Right atrium auricular region (tissue), 2 donors: ENCODE measurements around the gene SH2D1B. TPM values are rescaled to one million over a fixed set of nuclear protein-coding genes. Genes with fewer than 3 reads are reported as not detected.

Experiments used
- DNase-seq: peaks from one replicate; pipeline ENCODE4 v3.0.0-alpha.2; 2019; ENCODE audit warnings: low spot score
- H3K27ac ChIP-seq, 2 donors: fragments of 200-600 bp; sonication (generic); 1 replicate in 1 of 2; 2 replicates in 1 of 2; pipeline ENCODE4 v1.5.1; 2016 to 2019
- H3K27me3 ChIP-seq, 2 donors: fragments of 200-600 bp; sonication (generic); one replicate each; pipeline versions ENCODE4 v1.5.1 to v1.6.0; 2017 to 2019
- H3K36me3 ChIP-seq: fragments of 200-600 bp; sonication (generic); one replicate; pipeline ENCODE4 v1.5.1; 2016
- H3K4me1 ChIP-seq, 2 donors: fragments of 200-600 bp; sonication (generic); one replicate each; pipeline versions ENCODE4 v1.5.1 to v1.6.0; 2017 to 2019
- H3K4me3 ChIP-seq, 2 donors: fragments of 200-600 bp; sonication (generic); 1 replicate in 1 of 2; 2 replicates in 1 of 2; pipeline ENCODE4 v1.5.1; 2017 to 2019; ENCODE audit warnings: mild to moderate bottlenecking in 1 of 2, moderate library complexity in 1 of 2
- H3K9me3 ChIP-seq, 2 donors: fragments of 200-600 bp; sonication (generic); one replicate each; pipeline ENCODE4 v1.5.1; 2019
- total RNA-seq, 2 donors: library from RNA; depleted of rRNA; stranded (reverse); fragments of >200 nt; gene quantifications; one replicate each; pipeline ENCODE4 v1.1.0, GENCODE V29; 2016
- TF ChIP-seq, protein P1 (sequence below), 2 donors: fragments of 200-600 bp; sonication (generic); IDR thresholded peaks; one replicate each; pipeline ENCODE4 v1.5.1; 2019; ENCODE audit warnings: antibody characterized with exemption in 2 of 2

SH2D1B gene
- total RNA-seq, 2 donors from 2014 or later = 0.16 TPM; not detected in 1

DNA sequence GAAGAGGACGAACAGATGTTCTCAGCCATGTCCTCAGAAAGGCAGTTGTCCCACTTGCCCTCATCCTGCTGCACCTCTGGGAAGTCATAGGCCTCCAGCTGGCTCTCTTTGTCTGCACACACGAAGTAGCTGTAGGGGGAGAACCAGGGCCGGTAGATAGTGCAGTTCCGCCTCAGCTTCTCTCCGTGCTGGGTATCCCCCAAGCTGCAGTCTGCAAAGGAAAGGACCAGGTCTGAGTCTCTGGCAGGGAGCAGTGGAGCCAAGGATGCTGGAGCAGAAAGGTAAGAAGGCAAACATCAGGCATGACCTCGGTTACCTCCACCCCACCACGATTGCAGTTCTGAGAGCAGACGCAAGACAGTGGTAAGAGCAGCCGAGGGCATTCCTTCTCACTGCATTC, 37.5 kb downstream of the SH2D1B start:
- no peak for DNase-seq
- no peaks in the 10 kb centered on the region for H3K4me1 ChIP-seq
- H3K9me3 ChIP-seq = no peaks in the 10 kb centered on the region
- H3K36me3 ChIP-seq = no peaks in the 10 kb centered on the region
- H3K4me3 ChIP-seq = no peak overlapping the region
- no peak overlapping the region for H3K27ac ChIP-seq
- TF ChIP-seq, protein P1, sequence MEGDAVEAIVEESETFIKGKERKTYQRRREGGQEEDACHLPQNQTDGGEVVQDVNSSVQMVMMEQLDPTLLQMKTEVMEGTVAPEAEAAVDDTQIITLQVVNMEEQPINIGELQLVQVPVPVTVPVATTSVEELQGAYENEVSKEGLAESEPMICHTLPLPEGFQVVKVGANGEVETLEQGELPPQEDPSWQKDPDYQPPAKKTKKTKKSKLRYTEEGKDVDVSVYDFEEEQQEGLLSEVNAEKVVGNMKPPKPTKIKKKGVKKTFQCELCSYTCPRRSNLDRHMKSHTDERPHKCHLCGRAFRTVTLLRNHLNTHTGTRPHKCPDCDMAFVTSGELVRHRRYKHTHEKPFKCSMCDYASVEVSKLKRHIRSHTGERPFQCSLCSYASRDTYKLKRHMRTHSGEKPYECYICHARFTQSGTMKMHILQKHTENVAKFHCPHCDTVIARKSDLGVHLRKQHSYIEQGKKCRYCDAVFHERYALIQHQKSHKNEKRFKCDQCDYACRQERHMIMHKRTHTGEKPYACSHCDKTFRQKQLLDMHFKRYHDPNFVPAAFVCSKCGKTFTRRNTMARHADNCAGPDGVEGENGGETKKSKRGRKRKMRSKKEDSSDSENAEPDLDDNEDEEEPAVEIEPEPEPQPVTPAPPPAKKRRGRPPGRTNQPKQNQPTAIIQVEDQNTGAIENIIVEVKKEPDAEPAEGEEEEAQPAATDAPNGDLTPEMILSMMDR (IDR thresholded peaks at IDR 0.05) = no peak
- no peaks in the 10 kb centered on the region for H3K27me3 ChIP-seq

DNA sequence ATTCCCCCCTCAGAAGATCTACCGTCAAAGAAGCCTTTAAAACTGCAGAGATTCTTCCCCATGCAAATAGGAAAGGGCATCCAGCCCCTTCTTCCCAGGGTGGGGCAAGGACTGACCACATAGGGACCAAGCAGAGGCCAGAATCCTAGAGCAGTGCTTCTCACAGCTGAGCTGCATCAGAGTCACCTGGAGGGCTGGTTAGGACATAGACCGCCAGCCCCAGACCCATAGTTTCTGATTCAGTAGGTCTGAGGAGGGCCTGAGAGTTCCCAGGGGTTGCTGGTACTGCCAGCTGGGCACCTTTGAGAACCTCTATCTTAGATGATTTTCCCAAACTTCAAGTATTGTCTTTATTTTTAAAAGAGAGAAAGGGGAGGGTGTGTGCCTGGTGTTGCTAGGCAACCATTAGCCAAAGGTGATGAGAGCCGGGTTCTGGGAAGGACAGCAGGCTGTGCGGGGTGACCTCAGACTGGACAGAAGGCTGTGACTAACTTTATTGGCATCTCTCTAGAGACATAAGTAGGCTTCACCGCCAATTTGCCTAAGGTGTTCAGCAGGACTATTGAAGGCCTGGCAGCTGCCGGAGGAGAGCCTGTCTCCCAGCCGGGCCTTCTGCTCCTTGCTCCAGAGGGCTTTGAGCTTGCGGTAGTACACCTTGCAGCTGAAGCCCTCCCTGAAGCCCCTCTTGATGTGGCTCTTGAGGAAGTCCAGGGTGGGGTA, 38.2 kb downstream of the SH2D1B start:
- Histone ChIP-seq H3K27ac (no peak overlapping the region), H3K27me3 (no peaks in the 10 kb centered on the region), H3K36me3 (no peaks in the 10 kb centered on the region), H3K4me1 (no peaks in the 10 kb centered on the region), H3K4me3 (no peak overlapping the region), H3K9me3 (no peaks in the 10 kb centered on the region)
- TF ChIP-seq, protein P1 (IDR thresholded peaks at IDR 0.05) = no peak
- DNase-seq = no peak

GRCh38 chr1:162373072-162373427, 38.9 kb downstream of the SH2D1B start:
- no peak overlapping the region for H3K4me3 ChIP-seq
- H3K9me3 ChIP-seq = no peaks in the 10 kb centered on the region
- H3K36me3 ChIP-seq = no peaks in the 10 kb centered on the region
- TF ChIP-seq, protein P1 (IDR thresholded peaks at IDR 0.05) = no peak
- no peaks in the 10 kb centered on the region for H3K27me3 ChIP-seq
- no peak for DNase-seq
- no peak overlapping the region for H3K27ac ChIP-seq
- no peaks in the 10 kb centered on the region for H3K4me1 ChIP-seq

DNA sequence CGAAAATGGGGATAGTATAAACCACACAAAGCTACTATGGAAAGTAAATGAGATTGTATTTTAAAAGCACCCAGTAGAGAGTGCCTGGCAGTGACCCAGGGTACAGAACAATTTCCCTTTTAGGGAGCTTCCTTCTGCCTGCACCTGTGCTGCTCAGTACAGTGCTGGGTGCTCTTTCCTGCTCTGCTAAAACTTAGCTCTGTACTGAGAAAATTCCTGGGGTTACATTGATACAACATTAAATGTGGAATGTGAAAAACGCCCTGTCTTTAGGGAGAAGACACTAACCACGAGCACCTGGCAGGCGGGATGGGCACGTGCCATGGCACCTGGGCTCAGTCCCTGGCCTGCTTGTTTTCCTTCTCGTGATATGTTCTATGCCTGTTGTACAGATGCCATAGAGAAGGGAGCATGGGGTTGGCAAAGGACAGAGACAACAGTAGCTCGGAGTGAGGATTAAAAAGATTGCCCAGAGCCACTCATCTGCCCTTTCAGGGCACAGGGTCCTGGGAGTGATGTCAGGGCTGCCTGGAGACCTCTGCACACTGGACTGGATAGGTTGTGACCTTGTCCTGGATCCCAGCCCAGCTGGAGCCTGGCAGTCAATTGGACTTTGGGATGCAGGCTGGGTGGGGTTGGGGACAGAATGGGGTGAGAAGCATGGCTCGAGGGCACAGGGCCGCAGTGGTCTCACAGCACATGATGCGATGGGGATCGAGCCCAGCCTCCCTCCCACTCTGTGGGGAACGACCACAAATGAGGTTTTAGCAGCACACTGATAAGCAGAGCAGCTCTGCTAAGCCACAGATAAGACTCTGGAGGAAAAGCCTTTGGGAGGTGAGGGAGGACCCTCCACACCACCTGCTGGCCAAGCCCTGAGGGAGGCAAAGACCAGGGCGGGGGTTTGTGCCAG, 39.5 kb downstream of the SH2D1B start:
- DNase-seq = no peak
- Histone ChIP-seq H3K27me3 (no peaks in the 10 kb centered on the region), H3K9me3 (no peaks in the 10 kb centered on the region), H3K4me1 (no peaks in the 10 kb centered on the region), H3K36me3 (no peaks in the 10 kb centered on the region), H3K27ac (no peak overlapping the region), H3K4me3 (no peak overlapping the region)
- TF ChIP-seq, protein P1 (IDR thresholded peaks at IDR 0.05) = no peak

DNA sequence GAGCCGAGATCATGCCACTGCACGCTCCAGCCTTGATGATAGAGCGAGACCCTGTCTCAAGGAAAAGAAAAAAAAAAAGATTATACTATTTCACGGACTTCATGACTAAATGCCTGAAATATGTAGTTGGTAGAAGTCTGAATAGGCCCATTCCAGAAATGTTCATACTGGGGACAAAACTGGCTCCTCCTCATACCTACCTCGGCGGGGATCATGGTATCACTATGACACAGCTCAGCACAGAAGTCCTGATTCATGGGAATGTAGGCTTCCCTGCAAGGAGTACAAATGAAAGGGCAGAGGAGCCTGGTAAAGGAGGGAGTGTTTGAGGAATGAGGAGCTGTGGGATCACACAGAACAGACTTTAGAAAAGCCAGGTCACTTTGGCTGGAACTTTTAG, 40.3 kb downstream of the SH2D1B start:
- H3K4me1 ChIP-seq = no peaks in the 10 kb centered on the region
- no peak for DNase-seq
- TF ChIP-seq, protein P1 (IDR thresholded peaks at IDR 0.05) = no peak
- H3K36me3 ChIP-seq = no peaks in the 10 kb centered on the region
- H3K27ac ChIP-seq = no peak overlapping the region
- H3K4me3 ChIP-seq = no peak overlapping the region
- no peaks in the 10 kb centered on the region for H3K9me3 ChIP-seq
- H3K27me3 ChIP-seq = no peaks in the 10 kb centered on the region
